ENCODE measurements around the gene SOX5. TPM values are rescaled to one million over a fixed set of nuclear protein-coding genes. Genes with fewer than 3 reads are reported as not detected.

Gene SOX5
- total and polyA plus RNA-seq, 2 donors (not counting 1 experiment from before 2014, with no cell fraction given) = 3.9 to 17.2 TPM

DNA sequence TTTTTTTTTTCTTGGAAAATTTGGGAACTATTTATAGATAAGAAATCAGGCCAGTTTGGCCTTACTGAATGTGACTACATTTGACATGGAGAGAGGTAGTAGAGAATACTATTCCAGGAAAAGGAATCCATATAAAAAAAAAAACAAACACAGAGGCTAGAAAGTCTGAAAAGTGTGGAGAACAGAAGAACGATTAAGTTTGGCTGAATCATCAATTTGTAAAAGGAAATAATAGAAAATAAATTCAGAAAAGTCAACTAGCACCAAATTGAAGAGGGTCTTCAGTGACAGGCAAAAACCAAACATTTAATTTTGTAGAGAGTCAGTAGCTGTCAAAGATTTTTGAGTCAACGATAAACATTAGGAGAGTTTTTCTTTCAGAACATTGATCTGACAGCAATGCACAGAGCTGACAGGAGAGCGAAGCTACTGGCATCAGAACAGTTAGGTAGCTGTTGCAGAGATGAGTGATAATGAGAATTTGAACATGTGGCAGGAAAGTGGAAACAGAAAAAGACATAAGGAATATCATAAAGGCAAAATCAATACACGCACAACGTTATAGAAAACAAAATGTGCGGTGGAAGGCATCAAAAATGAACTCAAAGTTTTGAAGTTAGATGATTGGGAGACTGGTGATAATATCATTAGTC lies 241.2 kb downstream of the SOX5 start:
- CTCF ChIA-PET = no interaction called here

DNA sequence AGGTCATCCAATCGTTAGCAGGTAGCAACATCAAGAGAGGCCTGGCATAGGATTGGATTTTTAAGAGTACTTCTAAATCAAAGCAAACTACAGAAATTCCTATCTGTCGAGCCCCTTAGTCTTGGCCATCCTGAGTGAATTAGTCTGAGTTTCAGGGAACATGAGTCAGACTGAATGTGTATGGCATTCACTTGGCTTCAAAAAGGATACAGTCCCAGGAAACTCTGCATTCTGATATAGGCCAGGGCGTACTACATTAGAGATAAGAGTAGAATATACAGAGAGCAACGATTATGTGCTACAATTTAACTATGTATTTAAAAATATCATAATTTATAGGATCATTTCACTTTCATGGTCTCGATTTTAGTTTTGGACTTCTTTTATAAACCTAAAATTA lies 242.2 kb downstream of the SOX5 start:
- CTCF ChIA-PET = no interaction called here
- Histone ChIP-seq H3K27me3 (replicated peaks in 1 of 4; ENCODE audit: control extremely low read depth in 1 of 4, control insufficient read depth in 3 of 4, insufficient read depth in 4 of 4, low read length in 3 of 4) (no peaks in the 10 kb centered on the region), H4K20me1 (ENCODE audit: control insufficient read depth, insufficient read depth, low read length, poor library complexity, severe bottlenecking) (no peaks in the 10 kb centered on the region), H3K36me3 (replicated peaks in 1 of 2; ENCODE audit: control extremely low read depth in 1 of 2, control insufficient read depth in 1 of 2, extremely low read depth in 1 of 2, insufficient read depth in 2 of 2, low read length in 1 of 2) (no peaks in the 10 kb centered on the region), H3K9me3 (ENCODE audit: control extremely low read depth in 1 of 3, control insufficient read depth in 2 of 3, insufficient read depth in 1 of 3, low read length in 2 of 3) (no peaks in the 10 kb centered on the region), H3K4me3 (ENCODE audit: control extremely low read depth in 1 of 5, extremely low read depth in 1 of 5, insufficient read depth in 1 of 5, low read depth in 2 of 5, low read length in 4 of 5) (no peak overlapping the region), H3K27ac (ENCODE audit: low read length in 2 of 2) (no peak overlapping the region), H3K4me1 (ENCODE audit: control insufficient read depth in 2 of 2, insufficient read depth in 2 of 2, low read length in 2 of 2) (no peaks in the 10 kb centered on the region), H3K9ac (ENCODE audit: low read length) (no peak overlapping the region), H3K79me2 (ENCODE audit: control insufficient read depth, insufficient read depth, low read length) (no peaks in the 10 kb centered on the region), H3K4me2 (replicated peaks; ENCODE audit: low read depth, low read length, poor library complexity, severe bottlenecking) (no peak overlapping the region), H2AFZ (ENCODE audit: insufficient read depth, low read depth, low read length, poor library complexity, severe bottlenecking) (no peak overlapping the region)
- H3K4me1 Mint-ChIP-seq = no peaks in the 10 kb centered on the region
- TF ChIP-seq, protein P1, sequence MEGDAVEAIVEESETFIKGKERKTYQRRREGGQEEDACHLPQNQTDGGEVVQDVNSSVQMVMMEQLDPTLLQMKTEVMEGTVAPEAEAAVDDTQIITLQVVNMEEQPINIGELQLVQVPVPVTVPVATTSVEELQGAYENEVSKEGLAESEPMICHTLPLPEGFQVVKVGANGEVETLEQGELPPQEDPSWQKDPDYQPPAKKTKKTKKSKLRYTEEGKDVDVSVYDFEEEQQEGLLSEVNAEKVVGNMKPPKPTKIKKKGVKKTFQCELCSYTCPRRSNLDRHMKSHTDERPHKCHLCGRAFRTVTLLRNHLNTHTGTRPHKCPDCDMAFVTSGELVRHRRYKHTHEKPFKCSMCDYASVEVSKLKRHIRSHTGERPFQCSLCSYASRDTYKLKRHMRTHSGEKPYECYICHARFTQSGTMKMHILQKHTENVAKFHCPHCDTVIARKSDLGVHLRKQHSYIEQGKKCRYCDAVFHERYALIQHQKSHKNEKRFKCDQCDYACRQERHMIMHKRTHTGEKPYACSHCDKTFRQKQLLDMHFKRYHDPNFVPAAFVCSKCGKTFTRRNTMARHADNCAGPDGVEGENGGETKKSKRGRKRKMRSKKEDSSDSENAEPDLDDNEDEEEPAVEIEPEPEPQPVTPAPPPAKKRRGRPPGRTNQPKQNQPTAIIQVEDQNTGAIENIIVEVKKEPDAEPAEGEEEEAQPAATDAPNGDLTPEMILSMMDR (IDR thresholded peaks at IDR 0.05) = no peak
- no peak for TF ChIP-seq EZH2 (IDR thresholded peaks at IDR 0.05; ENCODE audit: borderline replicate concordance, insufficient read depth, low read depth, low read length, poor library complexity, severe bottlenecking)
- no peaks in the 10 kb centered on the region for H3K27me3 Mint-ChIP-seq
- ATAC-seq (ENCODE audit: low read depth) = no peak
- DNase-seq = no peak
- H3K9me3 Mint-ChIP-seq (ENCODE audit: insufficient read depth) = no peaks in the 10 kb centered on the region
- H3K27ac Mint-ChIP-seq = no peak overlapping the region
- intact Hi-C loops (cut with micrococcal nuclease) = no loop called here
- no peak overlapping the region for H3K4me3 Mint-ChIP-seq
- no CpG with 5 or more reads among the region's 5 CpGs for WGBS (ENCODE audit: insufficient coverage)
- POLR2A ChIA-PET = no interaction called here

More for the DNA sequence above, 241.2 kb downstream of the SOX5 start:
- Mint-ChIP-seq H3K4me1 (no peaks in the 10 kb centered on the region), H3K27me3 (no peaks in the 10 kb centered on the region), H3K9me3 (ENCODE audit: insufficient read depth) (no peaks in the 10 kb centered on the region), H3K27ac (no peak overlapping the region), H3K4me3 (no peak overlapping the region)
- WGBS (ENCODE audit: insufficient coverage) = 94% methylated on average over 2 of the region's 6 CpGs
- no peaks in the 10 kb centered on the region for H3K9me3 ChIP-seq (ENCODE audit: control extremely low read depth in 1 of 3, control insufficient read depth in 2 of 3, insufficient read depth in 1 of 3, low read length in 2 of 3)
- no peak overlapping the region for H3K27ac ChIP-seq (ENCODE audit: low read length in 2 of 2)
- ATAC-seq (ENCODE audit: low read depth) (no peak), DNase-seq (no peak)
- intact Hi-C loops (cut with micrococcal nuclease) = no loop called here
- POLR2A ChIA-PET = no interaction called here
- no peaks in the 10 kb centered on the region for H3K27me3 ChIP-seq (replicated peaks in 1 of 4; ENCODE audit: control extremely low read depth in 1 of 4, control insufficient read depth in 3 of 4, insufficient read depth in 4 of 4, low read length in 3 of 4)
- no peaks in the 10 kb centered on the region for H4K20me1 ChIP-seq (ENCODE audit: control insufficient read depth, insufficient read depth, low read length, poor library complexity, severe bottlenecking)
- H3K36me3 ChIP-seq (replicated peaks in 1 of 2; ENCODE audit: control extremely low read depth in 1 of 2, control insufficient read depth in 1 of 2, extremely low read depth in 1 of 2, insufficient read depth in 2 of 2, low read length in 1 of 2) = no peaks in the 10 kb centered on the region
- H3K4me3 ChIP-seq (ENCODE audit: control extremely low read depth in 1 of 5, extremely low read depth in 1 of 5, insufficient read depth in 1 of 5, low read depth in 2 of 5, low read length in 4 of 5) = no peak overlapping the region
- H3K79me2 ChIP-seq (ENCODE audit: control insufficient read depth, insufficient read depth, low read length) = no peaks in the 10 kb centered on the region
- no peak overlapping the region for H3K4me2 ChIP-seq (replicated peaks; ENCODE audit: low read depth, low read length, poor library complexity, severe bottlenecking)
- H3K9ac ChIP-seq (ENCODE audit: low read length) = no peak overlapping the region
- H3K4me1 ChIP-seq (ENCODE audit: control insufficient read depth in 2 of 2, insufficient read depth in 2 of 2, low read length in 2 of 2) = no peaks in the 10 kb centered on the region
- TF ChIP-seq EZH2 (IDR thresholded peaks at IDR 0.05; ENCODE audit: borderline replicate concordance, insufficient read depth, low read depth, low read length, poor library complexity, severe bottlenecking) = no peak
- TF ChIP-seq, protein P1 (IDR thresholded peaks at IDR 0.05) = no peak
- no peak overlapping the region for H2AFZ ChIP-seq (ENCODE audit: insufficient read depth, low read depth, low read length, poor library complexity, severe bottlenecking)

All from B cell (primary cell).